GM20000 (cell line): Measurements from ENCODE around the gene IBTK.

ENCODE experiments used
- DNase-seq: peaks from one replicate; pipeline ENCODE4 v3.0.0; 2012; ENCODE audit warnings: low spot score
- TF ChIP-seq, protein P1 (sequence below): IDR thresholded peaks from 2 replicates; pipeline ENCODE4 v1.5.1; 2012; ENCODE audit warnings: mild to moderate bottlenecking, control low read depth; ENCODE audit errors: extremely low read depth, missing control alignments

IBTK gene

DNA sequence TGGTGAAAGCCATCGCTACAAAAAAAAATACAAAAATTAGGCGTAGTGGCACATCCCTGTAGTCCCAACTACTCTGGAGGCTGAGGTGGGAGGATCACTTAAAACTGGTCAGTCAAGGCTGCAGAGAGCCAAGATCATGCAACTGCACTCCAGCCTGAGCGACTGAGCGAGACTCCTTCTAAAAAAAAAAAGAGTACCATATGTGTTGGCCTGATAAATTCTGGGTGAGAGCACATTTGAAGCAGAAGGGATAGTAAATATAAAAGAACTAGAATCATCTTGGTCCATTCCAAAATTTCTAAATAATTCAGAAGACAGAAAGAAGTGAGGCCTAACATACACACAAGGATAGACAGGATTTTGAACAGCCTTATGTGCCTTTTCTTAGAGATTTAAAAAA, 2.2 kb downstream of the IBTK start:
- no peak for DNase-seq
- TF ChIP-seq, protein P1, sequence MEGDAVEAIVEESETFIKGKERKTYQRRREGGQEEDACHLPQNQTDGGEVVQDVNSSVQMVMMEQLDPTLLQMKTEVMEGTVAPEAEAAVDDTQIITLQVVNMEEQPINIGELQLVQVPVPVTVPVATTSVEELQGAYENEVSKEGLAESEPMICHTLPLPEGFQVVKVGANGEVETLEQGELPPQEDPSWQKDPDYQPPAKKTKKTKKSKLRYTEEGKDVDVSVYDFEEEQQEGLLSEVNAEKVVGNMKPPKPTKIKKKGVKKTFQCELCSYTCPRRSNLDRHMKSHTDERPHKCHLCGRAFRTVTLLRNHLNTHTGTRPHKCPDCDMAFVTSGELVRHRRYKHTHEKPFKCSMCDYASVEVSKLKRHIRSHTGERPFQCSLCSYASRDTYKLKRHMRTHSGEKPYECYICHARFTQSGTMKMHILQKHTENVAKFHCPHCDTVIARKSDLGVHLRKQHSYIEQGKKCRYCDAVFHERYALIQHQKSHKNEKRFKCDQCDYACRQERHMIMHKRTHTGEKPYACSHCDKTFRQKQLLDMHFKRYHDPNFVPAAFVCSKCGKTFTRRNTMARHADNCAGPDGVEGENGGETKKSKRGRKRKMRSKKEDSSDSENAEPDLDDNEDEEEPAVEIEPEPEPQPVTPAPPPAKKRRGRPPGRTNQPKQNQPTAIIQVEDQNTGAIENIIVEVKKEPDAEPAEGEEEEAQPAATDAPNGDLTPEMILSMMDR = no peak

- DNase-seq = no peak
- TF ChIP-seq, protein P1 = no peak
Observed at GRCh38 chr6:82243884-82244283, 3.7 kb downstream of the IBTK start.

DNA sequence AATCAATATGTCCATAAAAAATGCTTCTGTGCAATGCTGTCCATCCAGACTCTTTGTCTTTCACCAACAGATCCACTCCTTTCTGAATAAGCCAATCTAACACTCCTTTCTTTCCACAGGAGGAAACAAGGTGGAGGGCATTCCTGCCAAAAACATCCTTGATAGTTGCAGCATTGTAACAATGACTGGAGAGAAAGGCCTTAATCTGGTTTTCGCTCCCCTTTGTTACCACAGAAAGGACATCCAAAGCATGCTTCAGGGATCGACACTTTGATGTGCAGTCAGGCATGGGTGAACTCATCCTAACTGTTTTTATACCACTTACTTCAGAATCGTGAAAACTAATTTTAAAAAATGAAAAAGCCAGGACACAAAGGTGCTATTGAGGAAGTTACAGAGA, 7.4 kb downstream of the IBTK start:
- no peak for DNase-seq
- TF ChIP-seq, protein P1 = no peak

DNA sequence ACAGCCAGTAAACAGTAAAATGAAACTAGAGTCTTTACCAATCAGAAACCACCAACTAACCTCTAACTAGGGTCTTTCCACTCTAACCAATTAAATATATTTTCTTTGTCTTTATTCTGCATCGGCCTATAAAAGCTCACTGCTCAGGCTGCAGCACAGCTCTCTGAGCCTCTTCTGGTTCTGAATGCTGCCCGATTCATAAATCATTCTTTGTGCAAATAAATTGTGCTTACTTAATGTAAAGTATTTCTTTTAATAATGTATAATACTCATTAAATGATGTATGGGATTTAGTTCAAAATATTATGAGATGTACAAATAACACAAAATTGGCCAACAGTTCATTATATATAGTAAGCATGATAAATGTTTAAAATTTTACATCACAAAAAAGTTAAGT, 7.9 kb downstream of the IBTK start:
- DNase-seq = no peak

GRCh38 chr6:82237013-82237412, 10.5 kb downstream of the IBTK start:
- TF ChIP-seq, protein P1 = no peak

More for the DNA sequence above, 7.9 kb downstream of the IBTK start:
- TF ChIP-seq, protein P1 = no peak

GRCh38 chr6:82227770-82228169, 19.8 kb downstream of the IBTK start:
- TF ChIP-seq, protein P1 = no peak
- peak; percentile 23 for DNase-seq

More at GRCh38 chr6:82237013-82237412, 10.5 kb downstream of the IBTK start:
- no peak for DNase-seq

DNA sequence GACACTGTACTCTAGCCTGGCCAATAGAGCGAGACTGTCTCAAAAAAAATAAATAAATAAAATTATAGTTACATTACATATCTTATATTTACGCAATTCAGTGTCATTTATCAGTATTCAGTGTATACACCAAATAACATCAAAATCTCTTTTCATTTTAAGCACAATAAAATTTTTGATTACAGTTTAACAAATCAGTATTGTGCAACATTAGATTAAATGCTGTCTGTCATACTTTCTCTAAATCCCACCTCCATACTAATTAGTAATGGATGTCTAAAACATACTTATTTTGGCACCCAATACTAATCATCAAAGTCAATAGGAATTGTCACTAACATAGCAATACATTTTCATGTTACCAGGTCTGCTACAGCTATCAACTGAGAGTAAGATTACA, 27.4 kb downstream of the IBTK start:
- no peak for DNase-seq
- TF ChIP-seq, protein P1 = no peak
